Loucy (cell line): ENCODE data around the gene CDS1.

Experiments
- H2AFZ ChIP-seq: fragments of 200-600 bp; sonication (generic); 2 replicates; pipeline ENCODE4 v1.6.0; 2016; ENCODE audit warnings: antibody characterized with exemption, mild to moderate bottlenecking, low read length, moderate library complexity
- H3F3A ChIP-seq: fragments of 200-600 bp; 2 replicates; pipeline ENCODE4 v1.6.0; 2016; ENCODE audit warnings: antibody characterized with exemption, low read depth, mild to moderate bottlenecking
- H3K27me3 ChIP-seq: fragments of 200-600 bp; sonication (generic); 2 replicates; pipeline ENCODE4 v1.6.1; 2014; ENCODE audit warnings: low read length, mild to moderate bottlenecking; ENCODE audit not compliant: insufficient read depth, poor library complexity, severe bottlenecking
- H3K36me3 ChIP-seq: fragments of 200-600 bp; sonication (generic); 2 replicates; pipeline ENCODE4 v1.6.1; 2016; ENCODE audit warnings: low read length; ENCODE audit not compliant: insufficient read depth
- H3K4me1 ChIP-seq: fragments of 200-600 bp; sonication (generic); 2 replicates; pipeline ENCODE4 v1.5.1; 2014; ENCODE audit warnings: low read length, mild to moderate bottlenecking; ENCODE audit not compliant: insufficient read depth, poor library complexity, severe bottlenecking
- H3K4me2 ChIP-seq: fragments of 200-600 bp; sonication (generic); 2 replicates; pipeline ENCODE4 v1.6.0; 2014; ENCODE audit warnings: antibody characterized with exemption, low read length, low read depth, mild to moderate bottlenecking; ENCODE audit not compliant: poor library complexity, severe bottlenecking
- H3K4me3 ChIP-seq: fragments of 200-600 bp; sonication (generic); 2 replicates; pipeline ENCODE4 v1.5.1; 2014; ENCODE audit warnings: low read length, mild to moderate bottlenecking, mixed read lengths; ENCODE audit not compliant: poor library complexity, severe bottlenecking
- H3K79me2 ChIP-seq: fragments of 200-600 bp; sonication (generic); 2 replicates; pipeline ENCODE4 v1.6.1; 2014; ENCODE audit warnings: low read length; ENCODE audit not compliant: insufficient read depth
- H3K9ac ChIP-seq: fragments of 200-600 bp; sonication (generic); 2 replicates; pipeline ENCODE4 v1.6.0; 2014; ENCODE audit warnings: mild to moderate bottlenecking, low read depth, low read length, moderate library complexity; ENCODE audit not compliant: poor library complexity, severe bottlenecking
- H3K9me2 ChIP-seq: fragments of 200-600 bp; sonication (generic); replicated peaks from 2 replicates; pipeline ENCODE4 v1.6.1; 2016; ENCODE audit warnings: low read depth, low read length, mixed read lengths
- H3K9me3 ChIP-seq: fragments of 200-600 bp; sonication (generic); 2 replicates; pipeline ENCODE4 v1.6.1; 2014; ENCODE audit warnings: mild to moderate bottlenecking, antibody characterized with exemption, low read length, low read depth; ENCODE audit not compliant: insufficient read depth
- H4K20me1 ChIP-seq: fragments of 200-600 bp; sonication (generic); 2 replicates; pipeline ENCODE4 v1.6.0; 2014; ENCODE audit warnings: antibody characterized with exemption, low read length, mild to moderate bottlenecking; ENCODE audit not compliant: insufficient read depth, poor library complexity, severe bottlenecking
- EZH2phosphoT487 ChIP-seq: fragments of 200-600 bp; IDR thresholded peaks from 2 replicates; pipeline ENCODE4 v1.6.1; 2018; ENCODE audit warnings: antibody characterized with exemption, mild to moderate bottlenecking, moderate library complexity, borderline replicate concordance
- TF ChIP-seq, protein P1 (sequence below): fragments of 200-600 bp; sonication (generic); conservative IDR thresholded peaks from 2 replicates; pipeline ENCODE4 v1.5.1; 2014; ENCODE audit warnings: mild to moderate bottlenecking, antibody characterized with exemption, low read length

The CDS1 gene

DNA sequence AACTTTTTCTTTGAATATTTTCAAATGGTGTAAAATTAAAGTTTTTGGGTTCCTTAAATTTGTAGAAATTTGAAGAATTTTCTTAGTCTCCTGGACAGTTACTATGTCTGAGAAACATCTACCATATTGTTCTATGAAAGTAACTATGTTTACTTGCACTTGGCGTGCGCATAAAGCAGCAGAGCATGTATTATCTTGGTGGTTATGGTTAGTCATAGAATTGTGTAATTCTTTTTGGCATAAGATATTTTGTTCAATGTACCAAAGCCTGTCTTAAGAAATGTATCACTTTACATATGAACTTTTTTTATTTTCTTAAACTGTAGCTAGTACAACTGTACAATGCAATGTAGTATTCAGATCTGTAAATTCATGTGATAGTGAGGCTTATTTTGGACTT is 49.2 kb downstream of the CDS1 start:
- Histone ChIP-seq H3K9me3 (no peaks in the 10 kb centered on the region), H4K20me1 (no peaks in the 10 kb centered on the region), H3K9ac (no peak overlapping the region), H3K9me2 (no peaks in the 10 kb centered on the region), H3K4me3 (no peak overlapping the region), H3K4me1 (no peaks in the 10 kb centered on the region), H3K27me3 (no peaks in the 10 kb centered on the region), H3K79me2 (no peaks in the 10 kb centered on the region), H2AFZ (no peak overlapping the region), H3K4me2 (no peak overlapping the region), H3F3A (no peaks in the 10 kb centered on the region), H3K36me3 (no peaks in the 10 kb centered on the region)
- TF ChIP-seq, protein P1, sequence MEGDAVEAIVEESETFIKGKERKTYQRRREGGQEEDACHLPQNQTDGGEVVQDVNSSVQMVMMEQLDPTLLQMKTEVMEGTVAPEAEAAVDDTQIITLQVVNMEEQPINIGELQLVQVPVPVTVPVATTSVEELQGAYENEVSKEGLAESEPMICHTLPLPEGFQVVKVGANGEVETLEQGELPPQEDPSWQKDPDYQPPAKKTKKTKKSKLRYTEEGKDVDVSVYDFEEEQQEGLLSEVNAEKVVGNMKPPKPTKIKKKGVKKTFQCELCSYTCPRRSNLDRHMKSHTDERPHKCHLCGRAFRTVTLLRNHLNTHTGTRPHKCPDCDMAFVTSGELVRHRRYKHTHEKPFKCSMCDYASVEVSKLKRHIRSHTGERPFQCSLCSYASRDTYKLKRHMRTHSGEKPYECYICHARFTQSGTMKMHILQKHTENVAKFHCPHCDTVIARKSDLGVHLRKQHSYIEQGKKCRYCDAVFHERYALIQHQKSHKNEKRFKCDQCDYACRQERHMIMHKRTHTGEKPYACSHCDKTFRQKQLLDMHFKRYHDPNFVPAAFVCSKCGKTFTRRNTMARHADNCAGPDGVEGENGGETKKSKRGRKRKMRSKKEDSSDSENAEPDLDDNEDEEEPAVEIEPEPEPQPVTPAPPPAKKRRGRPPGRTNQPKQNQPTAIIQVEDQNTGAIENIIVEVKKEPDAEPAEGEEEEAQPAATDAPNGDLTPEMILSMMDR, result no peak

DNA sequence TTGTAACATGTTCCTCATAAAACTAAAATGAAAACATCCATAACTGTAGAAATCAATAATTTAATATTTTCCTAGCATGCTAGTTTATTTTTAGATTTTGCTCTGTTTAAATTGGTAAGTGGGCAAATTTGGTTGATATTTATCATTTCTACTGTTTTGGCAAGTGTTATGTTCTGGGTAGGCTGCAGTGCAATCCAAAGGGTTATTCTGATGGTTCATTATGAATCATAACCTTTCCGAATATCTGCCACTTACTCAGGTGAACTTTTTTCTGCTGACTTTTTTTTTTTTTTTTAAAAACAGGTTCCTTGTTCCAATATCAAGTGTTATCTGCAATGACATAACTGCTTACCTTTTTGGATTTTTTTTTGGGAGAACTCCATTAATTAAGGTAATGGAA is 52.0 kb downstream of the CDS1 start:
- no peak overlapping the region for H3K4me2 ChIP-seq
- H3K27me3 ChIP-seq, result no peaks in the 10 kb centered on the region
- no peak overlapping the region for H3K9ac ChIP-seq
- H2AFZ ChIP-seq, result no peak overlapping the region
- no peaks in the 10 kb centered on the region for H3K4me1 ChIP-seq
- no peaks in the 10 kb centered on the region for H3K9me2 ChIP-seq
- H3K9me3 ChIP-seq, result no peaks in the 10 kb centered on the region
- H3F3A ChIP-seq, result no peaks in the 10 kb centered on the region
- H3K36me3 ChIP-seq, result no peaks in the 10 kb centered on the region
- no peak for TF ChIP-seq EZH2phosphoT487
- TF ChIP-seq, protein P1, result no peak
- no peaks in the 10 kb centered on the region for H3K79me2 ChIP-seq
- no peaks in the 10 kb centered on the region for H4K20me1 ChIP-seq
- no peak overlapping the region for H3K4me3 ChIP-seq

DNA sequence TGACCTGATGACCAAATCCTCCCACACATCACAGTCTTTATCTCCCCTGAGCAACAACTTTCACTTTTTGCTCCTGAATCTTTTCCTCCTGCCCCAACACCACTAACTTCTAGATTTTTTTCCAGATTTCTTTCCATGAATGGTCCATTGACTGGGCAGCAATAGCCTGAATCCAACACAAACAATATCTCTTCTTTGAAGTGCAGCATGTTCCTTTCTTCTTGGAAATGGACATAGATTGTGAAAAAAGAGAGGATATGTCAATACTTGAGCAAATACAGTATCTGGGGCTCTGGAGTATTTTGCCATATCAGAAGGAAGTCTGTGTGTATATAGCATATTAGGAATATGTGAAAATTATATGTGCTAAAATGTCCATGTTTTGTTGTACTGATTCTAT is 55.2 kb downstream of the CDS1 start:
- Histone ChIP-seq H3K9ac (no peak overlapping the region), H3K79me2 (no peaks in the 10 kb centered on the region), H3F3A (no peaks in the 10 kb centered on the region), H2AFZ (no peak overlapping the region), H3K4me3 (no peak overlapping the region), H3K9me2 (no peaks in the 10 kb centered on the region), H3K4me1 (no peaks in the 10 kb centered on the region), H3K36me3 (no peaks in the 10 kb centered on the region), H3K9me3 (no peaks in the 10 kb centered on the region), H3K4me2 (no peak overlapping the region), H4K20me1 (no peaks in the 10 kb centered on the region), H3K27me3 (no peaks in the 10 kb centered on the region)
- no peak for TF ChIP-seq EZH2phosphoT487

DNA sequence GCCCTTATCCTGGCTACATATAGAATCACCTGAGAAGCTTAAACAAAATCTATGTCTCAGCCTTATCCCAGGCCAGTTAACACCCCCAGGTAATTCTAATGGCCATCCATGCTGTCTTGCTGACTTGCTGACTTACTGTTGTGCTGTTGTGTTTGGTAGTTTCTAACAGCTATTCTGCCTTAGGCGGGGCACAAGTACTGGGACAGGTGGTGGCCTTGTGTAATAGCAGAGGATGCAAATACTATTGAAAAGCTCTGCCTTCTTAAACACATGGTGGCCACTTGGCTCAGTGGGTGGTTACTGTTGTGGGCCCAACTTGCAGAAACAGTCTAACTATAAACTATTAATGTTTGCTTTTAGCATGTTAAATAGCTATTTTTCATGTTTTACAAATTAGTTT is 56.2 kb downstream of the CDS1 start:
- no peaks in the 10 kb centered on the region for H3F3A ChIP-seq
- H3K79me2 ChIP-seq, result no peaks in the 10 kb centered on the region
- H3K27me3 ChIP-seq, result no peaks in the 10 kb centered on the region
- no peak overlapping the region for H3K9ac ChIP-seq
- H3K4me1 ChIP-seq, result no peaks in the 10 kb centered on the region
- no peaks in the 10 kb centered on the region for H3K9me2 ChIP-seq
- TF ChIP-seq EZH2phosphoT487, result no peak
- TF ChIP-seq, protein P1, result no peak
- no peaks in the 10 kb centered on the region for H4K20me1 ChIP-seq
- no peaks in the 10 kb centered on the region for H3K36me3 ChIP-seq
- no peak overlapping the region for H3K4me3 ChIP-seq
- no peak overlapping the region for H3K4me2 ChIP-seq
- H3K9me3 ChIP-seq, result no peaks in the 10 kb centered on the region
- H2AFZ ChIP-seq, result no peak overlapping the region
